HepG2 (cell line): ENCODE measurements around the gene GPR15. TPM values are rescaled to one million over a fixed set of nuclear protein-coding genes. Genes with fewer than 3 reads are reported as not detected.

Experiments
- CBFB ChIP-seq: sonication (generic); formaldehyde crosslinking; IDR thresholded peaks from 2 replicates; pipeline ENCODE4 v1.4.0; 2020; ENCODE audit warnings: missing genetic modification reagents
- DR1 ChIP-seq: sonication (generic); formaldehyde crosslinking; IDR thresholded peaks from 2 replicates; pipeline ENCODE4 v1.8.0; 2021; ENCODE audit warnings: mild to moderate bottlenecking, missing genetic modification reagents, inconsistent platforms
- ETV5 ChIP-seq: IDR thresholded peaks from 2 replicates; pipeline ENCODE4 v1.6.1; 2018; ENCODE audit warnings: missing biosample characterization, missing genetic modification reagents, inconsistent platforms, borderline replicate concordance
- GFI1 ChIP-seq: sonication (generic); formaldehyde crosslinking; IDR thresholded peaks from 2 replicates; pipeline ENCODE4 v1.5.0; 2020; ENCODE audit warnings: missing genetic modification reagents, mild to moderate bottlenecking, borderline replicate concordance
- KDM6A ChIP-seq: IDR thresholded peaks from 2 replicates; pipeline ENCODE4 v1.6.1; 2016; ENCODE audit warnings: low read depth
- NFIB ChIP-seq: sonication (generic); formaldehyde crosslinking; IDR thresholded peaks from 2 replicates; pipeline ENCODE4 v1.9.0; 2021; ENCODE audit warnings: missing genetic modification reagents, mild to moderate bottlenecking, borderline replicate concordance
- NFYB ChIP-seq: sonication (generic); formaldehyde crosslinking; IDR thresholded peaks from 2 replicates; pipeline ENCODE4 v1.4.0; 2020; ENCODE audit warnings: missing genetic modification reagents
- PBX3 ChIP-seq: sonication (generic); formaldehyde crosslinking; IDR thresholded peaks from 2 replicates; pipeline ENCODE4 v1.8.1; 2023; ENCODE audit warnings: missing genetic modification reagents, inconsistent platforms, borderline replicate concordance
- PCBP1 ChIP-seq: fragments of 200-400 bp; formaldehyde crosslinking; IDR thresholded peaks from 2 replicates; pipeline ENCODE4 v1.6.1; 2017; ENCODE audit warnings: mild to moderate bottlenecking, low read depth, low read length, borderline replicate concordance
- RXRA ChIP-seq: sonication (generic); formaldehyde crosslinking; IDR thresholded peaks from 2 replicates; pipeline ENCODE4 v1.5.1; 2020; ENCODE audit warnings: missing genetic modification reagents
- SMAD3 ChIP-seq: sonication (generic); formaldehyde crosslinking; IDR thresholded peaks from 2 replicates; pipeline ENCODE4 v1.4.0; 2020; ENCODE audit warnings: missing genetic modification reagents
- TBP ChIP-seq: sonication (generic); formaldehyde crosslinking; IDR thresholded peaks from 2 replicates; pipeline ENCODE4 v1.5.0; 2020; ENCODE audit warnings: missing genetic modification reagents
- ZNF280B ChIP-seq: sonication (generic); formaldehyde crosslinking; IDR thresholded peaks from 2 replicates; pipeline ENCODE4 v1.5.0; 2020; ENCODE audit warnings: missing genetic modification reagents, mild to moderate bottlenecking, borderline replicate concordance
- ZNF383 ChIP-seq: sonication (generic); formaldehyde crosslinking; IDR thresholded peaks from 2 replicates; pipeline ENCODE4 v1.4.0; 2020; ENCODE audit warnings: missing genetic modification reagents, mild to moderate bottlenecking, borderline replicate concordance
- ZNF44 ChIP-seq: sonication (generic); formaldehyde crosslinking; IDR thresholded peaks from 2 replicates; pipeline ENCODE4 v1.5.1; 2020; ENCODE audit warnings: mild to moderate bottlenecking, missing genetic modification reagents
- ZNF629 ChIP-seq: sonication (generic); formaldehyde crosslinking; conservative IDR thresholded peaks from 2 replicates; pipeline ENCODE4 v1.5.0; 2020; ENCODE audit warnings: missing genetic modification reagents
- ZNF672 ChIP-seq: sonication (generic); formaldehyde crosslinking; IDR thresholded peaks from 2 replicates; pipeline ENCODE4 v1.8.1; 2022; ENCODE audit warnings: missing genetic modification reagents
- ZSCAN25 ChIP-seq: sonication (generic); formaldehyde crosslinking; IDR thresholded peaks from 2 replicates; pipeline ENCODE4 v1.8.0; 2022; ENCODE audit warnings: mild to moderate bottlenecking, missing genetic modification reagents
- ZSCAN29 ChIP-seq: sonication (generic); formaldehyde crosslinking; conservative IDR thresholded peaks from 2 replicates; pipeline ENCODE4 v1.4.0; 2020; ENCODE audit warnings: mild to moderate bottlenecking, missing genetic modification reagents
- polyA plus RNA-seq, 8 experiments: library from polyadenylated mRNA; depleted of rRNA in 3 of 8; stranded (reverse) in 7 of 8; unstranded in 1 of 8; fragments of >200 nt; fragmentation: Illumina TruSeq in 4 of 8; extraction: Trizol in 4 of 8; gene quantifications; 2 replicates each; pipeline versions ENCODE4 v1.2.1 to v1.2.3, GENCODE V29; 2011 to 2016; ENCODE audit warnings: low read depth in 4 of 8, missing spikeins in 1 of 8, mixed read lengths in 1 of 8; ENCODE audit not compliant: insufficient read depth in 1 of 8
- total RNA-seq, 5 experiments: library from RNA; depleted of rRNA; stranded (reverse); fragments of >200 nt; fragmentation: Illumina TruSeq; extraction: Trizol; gene quantifications; 2 replicates each; pipeline ENCODE4 v1.2.3, GENCODE V29; 2016; ENCODE audit warnings: low read depth in 1 of 5
- TF ChIP-seq, protein P1 (sequence below): sonication (generic); formaldehyde crosslinking; conservative IDR thresholded peaks from 2 replicates; pipeline ENCODE4 v1.4.0; 2020; ENCODE audit warnings: missing genetic modification reagents
- TF ChIP-seq, protein P2 (sequence below): conservative IDR thresholded peaks from 2 replicates; pipeline ENCODE4 v1.6.1; 2018; ENCODE audit warnings: missing genetic modification reagents
- TF ChIP-seq, protein P3 (sequence below): sonication (generic); formaldehyde crosslinking; IDR thresholded peaks from 2 replicates; pipeline ENCODE4 v1.8.0; 2022; ENCODE audit warnings: mild to moderate bottlenecking, missing genetic modification reagents, borderline replicate concordance

GPR15 gene
- total and polyA plus RNA-seq, 2 of the 13 experiments (the other 11 are each of a cell fraction or from before 2014, with no cell fraction given) = not detected

GRCh38 chr3:98522544-98523281 lies 9.1 kb upstream of the GPR15 start, which contains the start of gene CLDND1 (continued):
- peak; percentile 74; the same call in 1 of the 2 replicates for TF ChIP-seq ZNF280B
- TF ChIP-seq, protein P1, sequence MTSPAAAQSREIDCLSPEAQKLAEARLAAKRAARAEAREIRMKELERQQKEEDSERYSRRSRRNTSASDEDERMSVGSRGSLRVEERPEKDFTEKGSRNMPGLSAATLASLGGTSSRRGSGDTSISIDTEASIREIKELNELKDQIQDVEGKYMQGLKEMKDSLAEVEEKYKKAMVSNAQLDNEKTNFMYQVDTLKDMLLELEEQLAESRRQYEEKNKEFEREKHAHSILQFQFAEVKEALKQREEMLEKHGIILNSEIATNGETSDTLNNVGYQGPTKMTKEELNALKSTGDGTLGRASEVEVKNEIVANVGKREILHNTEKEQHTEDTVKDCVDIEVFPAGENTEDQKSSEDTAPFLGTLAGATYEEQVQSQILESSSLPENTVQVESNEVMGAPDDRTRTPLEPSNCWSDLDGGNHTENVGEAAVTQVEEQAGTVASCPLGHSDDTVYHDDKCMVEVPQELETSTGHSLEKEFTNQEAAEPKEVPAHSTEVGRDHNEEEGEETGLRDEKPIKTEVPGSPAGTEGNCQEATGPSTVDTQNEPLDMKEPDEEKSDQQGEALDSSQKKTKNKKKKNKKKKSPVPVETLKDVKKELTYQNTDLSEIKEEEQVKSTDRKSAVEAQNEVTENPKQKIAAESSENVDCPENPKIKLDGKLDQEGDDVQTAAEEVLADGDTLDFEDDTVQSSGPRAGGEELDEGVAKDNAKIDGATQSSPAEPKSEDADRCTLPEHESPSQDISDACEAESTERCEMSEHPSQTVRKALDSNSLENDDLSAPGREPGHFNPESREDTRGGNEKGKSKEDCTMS (CRISPR knock-in tag) = no peak
- TF ChIP-seq, protein P2, sequence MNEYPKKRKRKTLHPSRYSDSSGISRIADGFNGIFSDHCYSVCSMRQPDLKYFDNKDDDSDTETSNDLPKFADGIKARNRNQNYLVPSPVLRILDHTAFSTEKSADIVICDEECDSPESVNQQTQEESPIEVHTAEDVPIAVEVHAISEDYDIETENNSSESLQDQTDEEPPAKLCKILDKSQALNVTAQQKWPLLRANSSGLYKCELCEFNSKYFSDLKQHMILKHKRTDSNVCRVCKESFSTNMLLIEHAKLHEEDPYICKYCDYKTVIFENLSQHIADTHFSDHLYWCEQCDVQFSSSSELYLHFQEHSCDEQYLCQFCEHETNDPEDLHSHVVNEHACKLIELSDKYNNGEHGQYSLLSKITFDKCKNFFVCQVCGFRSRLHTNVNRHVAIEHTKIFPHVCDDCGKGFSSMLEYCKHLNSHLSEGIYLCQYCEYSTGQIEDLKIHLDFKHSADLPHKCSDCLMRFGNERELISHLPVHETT (CRISPR knock-in tag) = peak; percentile 93; the same call in 1 of the 2 replicates
- peak; percentile 36; the same call in 1 of the 2 replicates for TF ChIP-seq ETV5 (CRISPR knock-in tag)
- TF ChIP-seq SMAD3 = 0 out of 2 replicates have a peak, but pooled peaks have one; percentile 22
- no peak for TF ChIP-seq NFIB (CRISPR knock-in tag)
- no peak for TF ChIP-seq ZSCAN25
- 0 out of 2 replicates have a peak, but pooled peaks have one; percentile 10 for TF ChIP-seq PBX3 (CRISPR knock-in tag)
- TF ChIP-seq KDM6A (CRISPR knock-in tag) = no peak
- no peak for TF ChIP-seq GFI1
- TF ChIP-seq ZNF672 (CRISPR knock-in tag) = no peak
- TF ChIP-seq TBP = no peak
- TF ChIP-seq NFYB (CRISPR knock-in tag) = peak; percentile 59
- TF ChIP-seq, protein P3, sequence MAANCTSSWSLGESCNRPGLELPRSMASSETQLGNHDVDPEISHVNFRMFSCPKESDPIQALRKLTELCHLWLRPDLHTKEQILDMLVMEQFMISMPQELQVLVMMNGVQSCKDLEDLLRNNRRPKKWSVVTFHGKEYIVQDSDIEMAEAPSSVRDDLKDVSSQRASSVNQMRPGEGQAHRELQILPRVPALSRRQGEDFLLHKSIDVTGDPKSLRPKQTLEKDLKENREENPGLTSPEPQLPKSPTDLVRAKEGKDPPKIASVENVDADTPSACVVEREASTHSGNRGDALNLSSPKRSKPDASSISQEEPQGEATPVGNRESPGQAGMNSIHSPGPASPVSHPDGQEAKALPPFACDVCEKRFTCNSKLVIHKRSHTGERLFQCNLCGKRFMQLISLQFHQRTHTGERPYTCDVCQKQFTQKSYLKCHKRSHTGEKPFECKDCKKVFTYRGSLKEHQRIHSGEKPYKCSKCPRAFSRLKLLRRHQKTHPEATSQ (CRISPR knock-in tag) = no peak
- TF ChIP-seq DR1 (CRISPR knock-in tag) = no peak; the same call in 1 of the 2 replicates
- TF ChIP-seq RXRA (CRISPR knock-in tag) = no peak; the same call in 1 of the 2 replicates
- 0 out of 2 replicates have a peak, but pooled peaks have one; percentile 46 for TF ChIP-seq CBFB (CRISPR knock-in tag)
- no peak for TF ChIP-seq PCBP1
- no peak for TF ChIP-seq ZSCAN29 (CRISPR knock-in tag)
- TF ChIP-seq ZNF44 = no peak; the same call in 1 of the 2 replicates
- TF ChIP-seq ZNF383 (CRISPR knock-in tag) = no peak
- no peak for TF ChIP-seq ZNF629 (CRISPR knock-in tag)
